HG02763 (cell line): Measurements from ENCODE around the gene RSPH10B2.
"Not testable (repeated sequence)": the region's sequence is repeated elsewhere in the genome, so short reads cannot be mapped to it uniquely, and the experiment has no call there.

Experiments used
- ATAC-seq: cut with Tn5 transposase; IDR thresholded peaks from one replicate; pipeline ENCODE4 v1.9.1; 2021; ENCODE audit warnings: mild to moderate bottlenecking, moderate library complexity; ENCODE audit not compliant: unreplicated experiment

Gene RSPH10B2

DNA sequence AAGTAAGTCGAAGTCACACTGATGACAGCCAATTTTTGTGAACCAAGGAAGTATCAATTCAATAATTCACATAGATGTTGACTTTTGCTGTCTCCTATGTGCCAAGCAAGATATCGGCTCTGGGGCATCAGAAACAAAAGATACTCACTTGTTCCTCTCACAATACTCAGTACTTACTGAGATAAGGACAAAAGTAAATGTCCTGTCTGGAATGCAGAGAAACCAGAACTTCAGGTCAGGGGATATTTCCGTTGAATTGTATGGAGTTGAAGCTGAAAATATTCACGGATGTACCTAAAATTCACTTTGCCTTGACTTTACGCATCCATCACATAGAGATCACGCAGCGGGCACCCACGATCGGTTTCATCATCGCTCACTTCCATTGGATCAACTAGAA is 83.2 kb downstream of the RSPH10B2 start:
- not testable (repeated sequence) for ATAC-seq

DNA sequence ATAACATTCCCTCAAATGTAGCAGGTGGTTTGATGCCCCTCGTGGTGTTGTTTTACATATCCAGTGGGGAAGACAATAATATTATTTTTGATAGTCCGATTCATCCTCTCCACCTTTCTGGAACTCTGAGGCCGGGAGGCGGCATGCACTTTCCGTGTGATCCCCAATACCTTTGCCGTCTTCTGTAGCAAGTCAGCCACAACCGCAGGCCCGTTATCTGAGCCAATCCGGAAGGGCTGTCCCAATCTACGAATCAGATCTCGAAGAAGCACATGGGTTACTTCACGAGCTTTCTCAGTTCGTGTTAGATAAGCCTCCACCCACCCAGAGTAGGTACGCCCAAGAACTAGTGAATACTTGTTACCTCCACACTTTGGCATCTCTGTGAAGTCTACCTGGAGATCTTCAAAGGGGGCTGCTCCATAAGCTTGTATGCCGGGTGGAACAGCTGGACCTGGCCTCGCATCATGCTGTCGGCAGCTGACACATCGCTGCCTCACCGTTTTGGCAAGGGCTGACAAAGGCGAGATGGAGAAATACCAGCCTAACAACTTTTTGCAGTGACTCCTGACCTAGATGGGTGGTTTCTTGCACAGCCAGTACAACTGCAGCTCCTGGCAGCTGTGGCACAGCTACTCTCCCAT is 88.5 kb downstream of the RSPH10B2 start:
- ATAC-seq: not testable (repeated sequence)

DNA sequence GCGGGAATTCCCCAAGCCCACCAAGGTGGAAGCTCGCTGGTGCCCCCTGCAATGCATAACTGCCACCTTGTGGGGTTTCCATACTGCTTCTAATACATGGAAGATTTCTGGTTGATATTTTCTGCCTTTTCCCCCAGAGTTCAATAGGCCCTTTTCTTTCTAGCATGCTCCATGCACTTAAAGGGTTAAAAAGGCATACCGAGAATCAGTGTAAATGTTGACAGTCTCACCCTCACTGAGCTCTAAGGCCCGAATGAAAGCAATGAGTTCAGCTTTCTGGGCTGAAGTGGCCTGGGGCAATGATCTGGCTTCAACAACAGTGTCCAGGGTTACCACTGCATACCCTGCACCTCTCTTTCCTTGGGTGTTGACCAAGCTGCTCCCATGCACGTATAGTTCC is 89.2 kb downstream of the RSPH10B2 start:
- not testable (repeated sequence) for ATAC-seq

DNA sequence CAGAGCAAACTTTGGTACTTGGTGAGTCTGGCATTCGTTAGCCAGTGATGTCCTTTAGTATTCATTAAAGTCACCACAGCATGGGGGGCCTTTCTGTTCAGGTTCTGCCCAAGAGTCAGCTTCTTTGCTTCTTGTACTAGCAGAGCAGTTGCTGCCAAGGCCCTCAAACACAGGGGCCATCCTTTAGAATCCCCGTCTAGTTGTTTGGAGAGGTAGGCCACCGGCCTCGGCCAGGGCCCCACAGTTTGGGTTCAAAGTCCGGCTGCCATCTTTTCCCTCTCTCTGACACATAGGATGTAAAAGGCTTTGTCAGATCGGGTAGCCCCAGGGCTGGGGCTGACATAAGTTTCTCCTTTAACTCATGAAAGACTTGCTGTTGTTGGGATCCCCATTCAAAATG is 89.8 kb downstream of the RSPH10B2 start:
- not testable (repeated sequence) for ATAC-seq

DNA sequence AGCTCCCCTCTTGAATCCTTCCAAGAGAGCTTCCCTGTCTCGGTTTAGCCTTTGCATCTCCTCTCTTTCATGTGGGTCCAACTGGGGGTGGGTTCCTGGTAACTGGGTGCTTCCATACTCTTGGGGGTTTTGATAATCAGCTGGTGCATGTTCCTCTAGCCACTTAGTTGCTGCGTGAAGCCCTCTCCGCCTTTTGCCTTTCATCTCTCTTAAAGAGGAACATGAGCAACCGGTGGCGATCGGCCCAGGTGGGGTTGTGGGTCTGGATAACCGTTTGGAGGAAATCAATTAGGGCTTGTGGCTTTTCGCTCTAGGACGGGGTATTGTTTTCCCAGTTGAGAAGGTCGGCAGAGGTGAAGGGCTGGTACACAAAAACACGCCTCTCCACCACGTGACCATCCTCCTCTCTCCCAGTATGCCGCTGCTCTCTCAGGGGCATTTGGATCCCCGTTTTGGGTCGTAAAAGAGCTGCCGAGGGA is 92.1 kb downstream of the RSPH10B2 start:
- ATAC-seq: not testable (repeated sequence)

DNA sequence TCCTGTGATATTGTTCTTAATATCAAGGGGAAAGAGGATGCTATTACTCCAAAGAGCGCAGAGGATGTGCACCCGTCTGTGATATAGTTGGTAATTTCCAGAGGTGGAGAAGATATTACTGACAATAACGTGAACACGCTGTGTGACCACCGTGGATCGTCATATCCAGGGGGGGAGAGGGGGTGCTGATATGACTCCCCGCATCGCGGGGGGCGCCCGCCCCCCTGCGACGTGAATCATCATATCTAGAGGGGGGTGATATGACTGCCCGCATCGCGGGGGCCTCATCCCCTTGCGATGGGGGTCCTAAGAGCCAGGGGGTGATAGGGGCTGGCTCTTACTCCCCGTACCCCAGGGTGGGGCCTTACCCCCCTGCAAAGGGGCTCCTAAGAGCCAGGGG is 93.8 kb downstream of the RSPH10B2 start:
- not testable (repeated sequence) for ATAC-seq
